ENCODE results near the gene RPL37A.

The RPL37A gene

GRCh38 chr2:216537366-216537765, 38.7 kb downstream of the RPL37A start:
- no peak overlapping the region for H3K4me3 ChIP-seq (ENCODE audit: low read length)
- no peak for DNase-seq (ENCODE audit: low read depth, low spot score)

GRCh38 chr2:216538538-216538937, 39.9 kb downstream of the RPL37A start:
- DNase-seq (ENCODE audit: low read depth, low spot score) = no peak

GRCh38 chr2:216539120-216539519, 40.5 kb downstream of the RPL37A start:
- H3K4me3 ChIP-seq (ENCODE audit: low read length) = no peak overlapping the region
- DNase-seq (ENCODE audit: low read depth, low spot score) = no peak

More at GRCh38 chr2:216538538-216538937, 39.9 kb downstream of the RPL37A start:
- no peak overlapping the region for H3K4me3 ChIP-seq (ENCODE audit: low read length)

- no peak for DNase-seq (ENCODE audit: low read depth, low spot score)
- no peak overlapping the region for H3K4me3 ChIP-seq (ENCODE audit: low read length)
Measured at GRCh38 chr2:216539791-216540241, 41.2 kb downstream of the RPL37A start.

GRCh38 chr2:216540920-216541319, 42.3 kb downstream of the RPL37A start:
- H3K4me3 ChIP-seq (ENCODE audit: low read length) = no peak overlapping the region
- DNase-seq (ENCODE audit: low read depth, low spot score) = no peak

GRCh38 chr2:216541505-216541904, 42.9 kb downstream of the RPL37A start:
- DNase-seq (ENCODE audit: low read depth, low spot score) = no peak
- H3K4me3 ChIP-seq (ENCODE audit: low read length) = no peak overlapping the region

- no peak for DNase-seq (ENCODE audit: low read depth, low spot score)
- no peak overlapping the region for H3K4me3 ChIP-seq (ENCODE audit: low read length)
Measured at GRCh38 chr2:216545359-216545758, 46.7 kb downstream of the RPL37A start.

GRCh38 chr2:216546241-216546640, 47.6 kb downstream of the RPL37A start:
- no peak overlapping the region for H3K4me3 ChIP-seq (ENCODE audit: low read length)
- no peak for DNase-seq (ENCODE audit: low read depth, low spot score)

GRCh38 chr2:216546641-216547403, 48.2 kb downstream of the RPL37A start:
- no peak for DNase-seq (ENCODE audit: low read depth, low spot score)

GRCh38 chr2:216548901-216549331, 50.3 kb downstream of the RPL37A start:
- no peak overlapping the region for H3K4me3 ChIP-seq (ENCODE audit: low read length)
- no peak for DNase-seq (ENCODE audit: low read depth, low spot score)

More at GRCh38 chr2:216546641-216547403, 48.2 kb downstream of the RPL37A start:
- no peak overlapping the region for H3K4me3 ChIP-seq (ENCODE audit: low read length)

- DNase-seq (ENCODE audit: low read depth, low spot score) = no peak
Measured at GRCh38 chr2:216549926-216550690, 51.5 kb downstream of the RPL37A start.

GRCh38 chr2:216551234-216552068, 52.8 kb downstream of the RPL37A start:
- DNase-seq (ENCODE audit: low read depth, low spot score) = no peak
- no peak overlapping the region for H3K4me3 ChIP-seq (ENCODE audit: low read length)

More at GRCh38 chr2:216549926-216550690, 51.5 kb downstream of the RPL37A start:
- H3K4me3 ChIP-seq (ENCODE audit: low read length) = no peak overlapping the region

GRCh38 chr2:216553093-216553478, 54.4 kb downstream of the RPL37A start:
- no peak overlapping the region for H3K4me3 ChIP-seq (ENCODE audit: low read length)
- no peak for DNase-seq (ENCODE audit: low read depth, low spot score)
